Measurements from ENCODE around the gene ESYT1.

DNA sequence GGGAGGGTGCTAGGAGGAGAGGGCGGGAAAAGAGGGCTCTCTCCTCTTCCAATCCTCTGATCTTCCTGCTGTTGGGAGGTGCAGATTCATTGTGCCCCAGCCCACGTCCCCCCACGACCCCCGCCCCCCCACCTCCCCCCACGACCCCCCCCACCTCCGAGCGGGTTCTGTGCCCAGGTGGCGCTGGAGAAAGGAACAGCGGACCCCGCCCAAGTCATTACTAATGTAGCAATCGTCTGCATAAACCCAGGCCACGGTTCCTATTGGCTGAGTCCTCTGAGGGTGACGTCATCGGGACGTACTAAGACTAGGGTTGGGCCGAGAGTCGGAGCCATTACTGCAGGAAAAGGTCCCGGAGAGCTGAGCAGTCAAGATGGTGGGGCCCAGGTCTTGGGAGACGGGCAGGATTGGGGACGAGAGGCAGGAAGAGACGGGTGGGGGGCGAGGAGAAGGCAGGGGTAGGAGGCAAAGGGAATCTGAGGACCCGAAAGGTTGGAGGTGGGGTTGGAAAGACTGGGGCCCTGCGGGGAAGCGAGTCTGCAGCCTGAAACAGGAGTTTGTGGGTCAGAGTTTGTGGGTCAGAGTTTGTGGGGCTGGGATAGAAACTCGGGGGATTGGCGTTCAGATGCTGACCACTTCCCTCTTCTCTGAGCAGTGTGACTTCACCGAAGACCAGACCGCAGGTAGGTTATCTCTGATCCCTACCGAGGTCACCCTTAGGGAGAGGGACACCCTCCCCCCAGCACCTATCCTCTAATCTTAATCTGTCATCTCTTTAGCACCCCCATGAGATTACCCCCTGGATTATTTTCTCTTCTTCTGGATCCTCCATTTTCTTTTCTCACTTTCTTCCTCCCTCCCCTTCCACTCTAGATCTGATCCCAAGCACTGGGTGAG is 30.2 kb downstream of the ESYT1 start, which contains the start of gene MYL6:
- peak; percentile 99 for TF ChIP-seq POLR2A (IDR thresholded peaks at IDR 0.05; ENCODE audit: low read depth)
- no peak for TF ChIP-seq EP300 (IDR thresholded peaks at IDR 0.05)
